Measurements from ENCODE around the gene AGBL4.

The AGBL4 gene

DNA sequence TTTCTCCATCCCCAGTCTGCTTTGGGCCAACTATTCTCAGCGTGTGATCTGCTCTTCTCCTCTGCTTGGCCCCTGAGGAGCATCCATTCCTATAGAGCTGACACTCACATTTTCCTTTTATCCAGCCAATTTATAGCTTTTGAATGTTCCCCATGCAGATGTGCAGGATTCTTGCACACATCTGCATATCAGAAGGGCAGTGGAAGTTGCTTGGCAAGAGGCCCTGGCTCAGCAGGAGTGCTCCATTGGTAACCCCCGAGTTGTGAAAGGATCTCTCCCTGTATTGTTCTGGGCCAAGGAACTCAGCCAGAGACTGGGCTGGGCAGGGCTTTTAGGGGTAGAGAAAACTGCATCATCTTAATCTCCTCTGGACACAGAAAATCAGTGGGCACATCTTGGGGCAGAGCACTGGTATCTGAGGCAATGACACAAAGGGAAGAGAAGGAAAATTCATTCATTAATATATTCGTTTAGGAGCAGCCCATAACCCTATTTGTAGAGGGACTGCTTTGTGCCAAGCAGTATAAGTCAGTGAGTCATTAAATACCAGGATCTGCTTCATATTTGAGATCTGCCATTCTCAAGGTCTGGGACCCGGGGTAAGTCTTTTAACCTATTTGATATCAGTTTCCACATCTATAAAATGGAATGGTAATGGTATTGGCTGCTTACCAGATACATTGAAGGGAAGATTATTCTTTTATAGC, 1216.0 kb downstream of the AGBL4 start:
- DNase-seq = no peak

DNA sequence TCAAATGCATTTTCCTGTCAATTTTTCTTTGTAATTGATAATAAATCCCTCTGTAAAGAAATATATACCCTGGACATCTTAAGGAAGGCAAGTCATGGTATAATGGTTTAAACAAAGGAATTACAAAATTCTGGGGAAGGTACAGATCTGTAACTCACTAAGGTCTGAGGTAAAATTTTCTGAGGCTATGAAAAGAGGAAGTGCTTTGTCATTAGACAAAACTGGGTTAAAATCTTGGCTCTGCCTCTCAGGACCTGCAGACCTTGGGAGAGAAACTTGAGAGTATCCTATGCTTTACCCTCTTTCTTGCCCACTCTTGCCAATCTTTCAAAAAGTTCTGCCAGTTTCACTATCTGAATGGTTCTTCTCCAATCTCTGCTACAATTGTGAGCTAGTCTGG, 1220.3 kb downstream of the AGBL4 start:
- DNase-seq = no peak

- no peak for DNase-seq
Observed at GRCh38 chr1:48794816-48795215, 1228.9 kb downstream of the AGBL4 start.

GRCh38 chr1:48793863-48794262, 1229.9 kb downstream of the AGBL4 start:
- no peak for DNase-seq

GRCh38 chr1:48792961-48793360, 1230.8 kb downstream of the AGBL4 start:
- no peak for DNase-seq

DNA sequence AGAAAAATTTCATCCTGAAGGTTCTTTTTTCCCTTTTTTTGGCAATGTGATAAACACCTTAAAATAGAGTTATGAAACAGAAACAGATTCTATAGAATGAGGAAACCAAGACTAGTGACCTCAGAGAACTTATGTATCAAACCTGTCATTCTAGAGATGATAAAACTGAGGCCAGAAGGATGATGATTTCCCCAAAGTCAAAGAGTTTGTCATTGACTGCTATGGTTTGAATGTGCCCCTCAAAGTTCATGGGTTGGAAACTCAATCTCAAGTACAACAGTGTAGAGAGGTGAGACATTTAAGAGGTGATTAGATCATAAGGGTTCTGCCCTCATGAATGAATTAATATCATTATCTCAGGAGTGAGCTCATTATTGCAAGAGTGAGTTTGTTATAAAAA, 1233.4 kb downstream of the AGBL4 start:
- DNase-seq = no peak

- DNase-seq = no peak
Observed at GRCh38 chr1:48789903-48790302, 1233.9 kb downstream of the AGBL4 start.

DNA sequence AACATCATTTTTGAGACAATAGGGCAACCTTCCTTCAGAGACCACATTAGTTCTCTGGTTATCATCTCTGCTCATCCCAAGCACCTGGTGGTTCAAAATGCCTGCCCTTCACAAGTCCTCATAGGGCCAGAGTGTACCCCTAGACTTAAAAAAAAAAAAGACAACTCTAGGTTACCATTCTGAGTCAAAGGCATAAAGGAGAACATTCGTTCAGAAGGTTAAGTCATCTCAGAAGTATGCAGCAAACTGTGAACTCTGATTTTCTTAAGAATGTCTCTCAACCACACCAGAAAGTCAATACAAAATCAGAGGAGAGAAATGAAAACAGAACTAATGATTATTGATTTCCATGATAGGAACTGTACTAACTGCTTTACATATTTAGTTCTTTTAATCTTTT, 1237.9 kb downstream of the AGBL4 start:
- no peak for DNase-seq

DNA sequence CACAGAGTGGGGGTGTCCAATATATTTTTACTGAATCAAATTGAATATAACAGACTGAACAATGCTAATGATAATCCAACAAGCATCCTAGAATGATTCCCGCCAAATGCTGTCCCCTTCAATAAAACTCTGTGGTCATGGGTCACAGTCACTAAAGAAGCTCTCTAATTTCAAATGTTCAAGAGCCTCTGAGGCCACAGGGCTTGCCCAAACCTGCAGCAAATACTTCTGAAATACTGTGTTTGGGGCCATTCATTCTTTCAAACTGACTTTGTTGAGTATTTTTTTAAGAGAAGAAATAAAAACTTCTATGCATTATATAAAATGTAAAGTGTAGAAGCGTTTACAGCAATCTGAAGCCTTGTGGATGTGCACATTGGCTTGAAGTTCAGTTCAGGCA, 1239.5 kb downstream of the AGBL4 start:
- no peak for DNase-seq

- DNase-seq = no peak
Observed at GRCh38 chr1:48777219-48777895, 1246.4 kb downstream of the AGBL4 start.

GRCh38 chr1:48776393-48777218, 1247.1 kb downstream of the AGBL4 start, which contains the start of gene BEND5:
TSS of gene BEND5 (minus strand) at chr1:48776891. CDS start at chr1:48776831, 60 bp downstream.
- DNase-seq = peak; percentile 30

DNA sequence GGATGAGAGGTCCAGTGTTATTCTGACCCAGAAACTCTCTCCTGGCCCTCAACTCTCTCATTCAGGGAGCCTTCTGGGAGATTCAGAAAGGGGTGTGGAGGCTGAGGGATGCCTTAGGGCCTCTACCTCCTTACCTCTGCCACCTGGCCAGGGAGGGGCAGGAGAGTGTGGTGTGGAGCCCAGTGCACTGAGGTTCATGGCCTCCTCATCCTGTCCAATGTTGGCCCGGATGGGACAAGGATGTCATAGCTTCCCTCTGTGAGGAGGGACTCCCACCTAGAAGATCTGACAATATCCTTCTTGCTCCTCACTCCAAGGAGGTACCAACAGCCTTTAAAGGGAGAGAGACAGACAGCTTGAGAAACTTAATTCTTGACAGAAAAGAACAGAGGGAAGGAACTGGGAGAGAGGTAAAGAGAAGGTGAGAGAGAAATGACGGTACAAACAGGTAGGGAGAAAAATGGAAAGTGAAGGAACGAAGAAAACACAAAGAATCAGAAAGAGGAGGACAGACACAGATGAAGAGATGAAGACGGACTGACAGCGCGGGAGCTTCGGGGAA, 1247.8 kb downstream of the AGBL4 start:
- DNase-seq = no peak

DNA sequence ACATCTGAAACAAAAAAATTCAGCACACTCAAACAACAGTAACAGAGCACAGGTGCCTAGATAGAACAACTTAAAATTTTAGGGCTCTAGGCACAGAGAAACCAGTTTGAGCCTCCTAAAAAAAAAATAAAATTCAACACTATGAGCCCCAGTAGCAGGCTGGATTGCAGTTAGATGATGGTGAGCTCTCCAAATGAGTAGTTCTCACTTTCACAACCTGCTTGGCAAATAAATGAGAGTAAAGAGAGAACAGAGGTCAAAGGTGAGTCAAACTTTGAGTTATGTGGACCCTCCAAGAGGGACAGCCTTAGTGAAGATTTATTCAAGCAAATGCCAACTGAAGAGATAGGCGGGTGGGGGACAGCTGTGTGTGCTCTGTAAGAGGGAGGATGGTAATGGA, 1250.6 kb downstream of the AGBL4 start:
- no peak for DNase-seq

DNA sequence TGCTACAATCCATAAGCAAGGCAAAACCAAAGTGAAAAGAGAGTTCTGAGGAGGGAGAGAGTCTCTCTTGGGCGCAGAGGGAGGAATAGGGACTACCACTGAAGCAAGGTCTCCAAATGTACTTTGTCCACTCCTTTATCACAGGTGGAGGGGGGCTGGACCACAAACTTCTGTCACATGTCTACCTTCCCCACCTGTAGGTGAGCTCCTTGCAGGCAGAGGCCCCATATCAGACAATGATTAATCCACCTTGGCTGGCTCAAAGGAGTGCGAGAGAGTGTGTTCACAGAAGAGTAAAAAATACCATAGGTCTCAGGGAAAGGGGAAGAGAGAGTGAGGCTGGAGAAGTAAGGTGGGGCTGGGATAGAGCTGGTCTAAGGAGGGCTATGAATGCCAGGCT, 1251.5 kb downstream of the AGBL4 start:
- DNase-seq = no peak

- DNase-seq = no peak
Observed at GRCh38 chr1:48771561-48771960, 1252.2 kb downstream of the AGBL4 start.

DNA sequence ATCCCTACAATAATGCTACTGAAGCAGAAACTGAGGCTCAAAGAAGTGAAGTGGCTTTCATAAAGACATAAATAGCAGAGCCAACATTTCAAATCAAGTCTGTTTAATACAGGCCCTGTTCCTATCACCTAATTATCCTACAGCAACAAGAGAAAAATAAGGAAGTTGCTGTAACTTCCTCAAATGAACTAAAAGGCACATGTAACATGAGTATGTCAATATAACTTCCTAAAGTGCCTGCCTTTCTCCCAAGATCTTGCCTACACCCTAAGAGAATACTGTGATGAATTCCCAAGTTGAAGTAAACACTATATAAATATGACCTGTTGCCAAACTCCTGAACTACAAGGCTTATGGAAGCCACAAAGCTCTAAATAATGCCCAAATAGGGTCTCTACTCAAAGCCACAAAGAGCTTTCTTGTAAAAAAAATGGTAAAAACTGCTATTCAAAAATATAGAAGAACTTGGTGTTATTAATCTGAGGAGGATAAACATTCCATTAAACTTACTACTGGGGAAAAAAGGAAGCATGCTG, 1255.7 kb downstream of the AGBL4 start:
- no peak for DNase-seq

DNA sequence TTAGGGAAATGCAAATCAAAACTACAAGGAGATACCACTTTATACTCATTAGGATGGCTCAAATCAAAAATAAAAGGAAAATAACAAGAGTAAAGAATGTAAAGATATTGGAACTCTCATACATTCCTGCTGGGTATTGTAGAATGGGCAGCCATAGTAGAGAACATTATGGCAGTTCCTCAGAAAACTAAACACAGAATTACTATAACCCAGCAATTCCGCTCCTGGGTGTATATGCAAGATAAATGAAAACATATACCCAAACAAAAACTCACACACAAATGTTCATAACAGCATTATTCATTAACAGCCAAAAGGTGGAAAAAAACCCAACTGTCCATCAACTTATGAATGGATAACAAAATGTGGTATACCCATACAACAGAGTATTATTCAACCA, 1258.4 kb downstream of the AGBL4 start:
- DNase-seq = no peak

DNA sequence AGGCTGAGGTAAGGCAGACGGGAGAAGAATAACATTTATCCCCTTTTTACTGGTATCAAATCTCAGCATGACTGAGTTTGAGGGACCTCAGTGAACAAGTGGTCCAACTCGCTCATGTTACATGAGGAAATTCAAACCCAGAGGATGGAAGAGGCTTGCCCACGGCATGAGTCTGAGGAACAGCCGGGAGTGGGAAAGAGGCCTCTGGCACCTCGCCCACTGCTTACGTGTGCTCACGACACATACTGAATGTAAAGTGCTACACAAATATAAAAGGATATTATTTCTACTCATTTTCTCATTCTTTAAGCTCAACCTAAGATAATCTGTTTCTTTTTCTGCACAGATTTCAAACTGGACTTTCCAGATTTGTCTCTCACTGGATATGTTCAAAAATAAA, 1261.8 kb downstream of the AGBL4 start:
- no peak for DNase-seq

DNA sequence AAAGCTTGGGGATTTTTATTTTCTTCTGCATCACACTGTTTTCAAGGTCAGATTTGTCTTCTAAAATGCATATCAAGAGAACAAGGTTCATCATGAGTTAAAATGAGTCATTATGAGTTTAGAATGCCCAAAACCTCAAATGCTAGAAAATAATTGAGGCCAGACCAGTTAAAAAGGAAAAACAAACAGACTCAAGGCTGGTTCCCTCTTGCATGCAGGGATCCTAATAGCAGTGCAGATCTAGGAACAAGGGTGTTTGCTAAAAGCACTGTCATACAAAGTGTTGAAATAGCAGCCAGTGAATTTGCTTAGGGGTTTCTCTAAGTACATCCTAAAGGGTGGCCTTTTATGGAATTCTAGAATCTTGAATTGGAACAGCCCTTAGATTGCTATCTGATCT, 1262.3 kb downstream of the AGBL4 start:
- DNase-seq = no peak

DNA sequence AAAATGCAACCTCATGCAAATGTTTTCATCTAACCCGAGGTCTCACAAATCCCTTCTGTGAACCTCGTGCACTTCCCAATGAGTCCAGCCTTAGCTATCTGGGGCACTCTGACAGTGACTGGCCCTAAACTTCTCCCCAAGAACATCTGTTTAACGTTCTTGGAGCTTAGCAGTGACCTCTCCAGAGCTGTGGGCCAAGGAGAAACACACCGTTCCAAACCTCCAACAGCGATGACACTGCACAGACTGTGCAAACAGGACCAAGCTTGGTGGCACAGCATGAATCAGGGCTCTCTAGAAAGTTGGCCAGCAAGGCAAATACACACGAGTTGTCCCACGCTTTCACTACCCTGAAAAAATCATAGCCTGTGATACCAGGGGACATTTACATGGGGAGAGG, 1262.9 kb downstream of the AGBL4 start:
- DNase-seq = no peak

DNA sequence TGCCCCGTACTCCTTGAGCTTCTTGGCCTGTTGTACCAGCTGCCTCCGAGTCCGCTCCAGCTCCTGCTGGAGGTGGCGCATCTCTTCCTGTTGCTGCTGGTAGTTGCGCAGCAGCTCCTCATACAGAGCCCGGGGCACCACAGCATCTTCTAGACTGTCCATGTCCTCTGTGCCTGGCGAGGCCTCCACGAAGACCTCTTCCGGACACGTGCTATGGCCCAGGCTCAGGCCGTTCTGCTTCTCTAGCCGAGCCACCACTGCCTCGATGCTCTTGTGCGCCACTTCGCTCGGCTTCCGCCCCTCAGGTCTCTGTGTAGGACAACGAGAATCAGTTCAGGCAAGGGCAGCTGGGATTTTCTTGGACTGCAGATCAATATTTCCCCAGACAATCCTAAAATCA, 1264.8 kb downstream of the AGBL4 start:
- DNase-seq = no peak

- no peak for DNase-seq
Observed at GRCh38 chr1:48757363-48757762, 1266.4 kb downstream of the AGBL4 start.

- DNase-seq = no peak
Observed at GRCh38 chr1:48756683-48757316, 1267.0 kb downstream of the AGBL4 start.

Measured in stimulated activated CD4-positive, alpha-beta T cell treated with anti-CD3 and anti-CD28 coated beads, Interleukin-12 subunit alpha, Interleukin-12 subunit beta, amount 100 ng/mL, for 4 hours (primary cell).